GM20431 (cell line): Measurements from ENCODE around the gene ESPN.

ENCODE experiments used
- in situ Hi-C: fragments of 300-500 bp; cut with MseI, MboI; formaldehyde crosslinking; loops from one replicate; pipeline ENCODE4 v1.15.0; 2020; ENCODE audit warnings: low sequenced_read_pairs; ENCODE audit not compliant: unreplicated experiment

ESPN gene

GRCh38 chr1:6473156-6473555, 48.6 kb downstream of the ESPN start:
- in situ Hi-C loops: no loop called here

- in situ Hi-C loops: no loop called here
Measured at GRCh38 chr1:6473974-6474814, 49.6 kb downstream of the ESPN start.

DNA sequence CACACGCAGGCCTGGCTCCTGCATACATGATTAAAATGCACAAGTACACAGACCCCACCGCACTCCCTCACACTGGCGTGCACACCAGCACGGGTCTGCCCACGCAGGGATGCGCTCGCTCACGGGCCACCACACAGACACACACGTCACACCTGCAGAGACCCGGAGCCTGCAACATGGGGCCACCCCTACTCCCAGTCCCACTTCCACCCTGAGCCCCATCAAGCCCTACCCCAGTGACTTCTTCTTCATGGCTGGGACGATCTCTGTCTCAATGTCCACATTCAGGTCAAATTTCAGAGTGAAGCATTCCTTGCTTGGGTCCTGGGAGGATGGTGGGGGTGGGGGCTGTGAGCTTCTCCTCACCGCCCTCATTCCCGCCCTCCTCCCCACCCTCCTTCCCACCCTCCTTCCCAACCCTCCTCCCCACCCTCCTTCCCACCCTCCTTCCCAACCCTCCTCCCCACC, 50.3 kb downstream of the ESPN start:
- in situ Hi-C loops: no loop called here

GRCh38 chr1:6475381-6476133, 51.0 kb downstream of the ESPN start:
- in situ Hi-C loops: no loop called here

DNA sequence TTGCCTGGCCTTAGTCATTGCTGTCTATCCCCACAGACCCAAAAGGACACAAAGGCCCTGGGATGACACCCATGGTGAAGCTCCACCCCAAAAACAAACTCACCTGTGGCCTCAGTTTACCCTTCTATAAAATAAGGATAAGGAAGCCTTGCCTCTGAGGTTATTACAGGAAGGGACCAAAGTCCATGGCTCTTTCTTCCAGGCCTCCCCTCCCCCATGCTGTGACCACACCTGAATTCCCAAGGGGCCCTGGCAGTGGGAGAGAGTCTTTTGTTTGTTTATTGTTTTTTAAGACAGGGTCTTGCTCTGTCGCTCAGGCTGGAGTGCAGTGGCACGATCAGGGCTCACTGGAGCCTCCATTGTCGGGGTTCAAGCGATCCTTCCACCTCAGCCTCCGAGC, 51.9 kb downstream of the ESPN start:
- in situ Hi-C loops: no loop called here

DNA sequence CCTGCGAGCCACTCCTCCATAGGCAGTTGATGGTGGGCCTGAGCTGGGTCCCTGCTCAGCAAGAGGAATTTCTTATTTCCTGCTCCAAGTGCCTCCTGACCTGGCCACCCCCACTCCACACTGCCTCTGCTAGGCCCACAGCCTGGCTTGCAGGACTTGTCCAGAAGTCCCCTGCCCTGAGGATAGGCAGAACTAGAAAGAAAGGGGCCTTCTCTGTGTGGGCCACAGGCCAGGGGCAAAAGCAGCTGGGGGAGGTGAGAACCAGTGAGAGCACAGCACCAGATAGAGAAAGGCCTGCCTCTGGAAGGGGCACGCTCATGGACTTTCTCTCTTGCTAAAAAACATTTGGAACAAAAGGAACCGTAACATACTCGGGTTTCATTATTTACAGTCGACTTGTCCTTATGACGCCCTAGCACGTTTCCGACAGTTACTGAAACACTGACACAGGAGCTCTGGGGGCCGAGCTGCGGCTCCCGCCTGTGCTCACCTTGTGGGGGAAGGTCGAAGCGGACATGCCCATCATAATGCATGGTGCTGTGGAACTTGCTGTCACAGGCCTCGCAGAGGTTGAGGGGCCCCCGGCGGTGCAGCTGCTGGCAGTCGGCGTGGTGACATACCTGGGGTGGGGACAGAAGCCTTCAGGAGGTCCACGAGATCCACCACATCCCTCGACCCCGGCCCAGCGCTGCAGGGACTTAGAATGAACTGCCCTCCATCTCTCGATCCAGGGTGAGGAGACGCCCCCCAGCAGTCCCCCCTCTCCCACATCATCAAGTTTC, 52.7 kb downstream of the ESPN start:
- in situ Hi-C loops: no loop called here

- in situ Hi-C loops: no loop called here
Measured at GRCh38 chr1:6481820-6482219, 57.2 kb downstream of the ESPN start.

DNA sequence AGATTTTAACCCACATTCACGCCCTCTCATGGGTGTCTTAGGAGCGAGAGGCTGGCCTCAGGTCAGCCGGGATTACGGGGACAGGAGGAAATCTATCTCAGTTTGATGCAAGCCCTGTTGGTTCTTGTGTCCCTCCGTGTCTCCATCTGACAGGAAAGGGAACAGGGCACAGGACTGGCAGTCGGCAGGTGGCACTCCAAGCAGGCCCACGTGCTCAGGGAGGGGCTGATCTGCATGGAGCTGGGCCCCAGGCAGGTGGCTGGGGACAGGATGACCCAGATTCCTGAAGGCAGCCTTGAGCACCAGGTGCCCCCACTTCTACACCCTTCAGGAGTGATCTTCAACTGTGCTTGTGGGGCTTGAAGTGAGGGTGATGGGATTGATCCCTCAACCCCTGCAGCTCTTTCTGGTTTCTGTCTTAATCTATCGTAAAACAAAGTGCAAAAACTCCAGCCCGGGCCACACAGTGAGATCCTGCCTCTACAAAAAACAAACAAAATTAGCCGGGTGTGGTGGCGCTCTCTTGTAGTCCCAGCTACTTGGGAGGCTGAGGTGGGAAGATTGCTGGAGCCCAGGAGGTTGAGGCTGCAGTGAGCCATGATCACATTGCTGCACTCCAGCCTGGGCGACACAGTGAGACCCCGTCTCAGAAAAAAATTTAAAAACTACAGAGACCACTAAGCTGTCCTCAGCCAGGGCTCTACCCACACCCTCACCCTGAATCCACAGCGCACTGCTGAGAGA, 58.6 kb downstream of the ESPN start:
- in situ Hi-C loops: no loop called here

- in situ Hi-C loops: no loop called here
Measured at GRCh38 chr1:6483761-6484117, 59.2 kb downstream of the ESPN start.

GRCh38 chr1:6484826-6485167, 60.2 kb downstream of the ESPN start:
- in situ Hi-C loops: no loop called here

- in situ Hi-C loops: no loop called here
Measured at GRCh38 chr1:6485168-6486101, 60.9 kb downstream of the ESPN start.

DNA sequence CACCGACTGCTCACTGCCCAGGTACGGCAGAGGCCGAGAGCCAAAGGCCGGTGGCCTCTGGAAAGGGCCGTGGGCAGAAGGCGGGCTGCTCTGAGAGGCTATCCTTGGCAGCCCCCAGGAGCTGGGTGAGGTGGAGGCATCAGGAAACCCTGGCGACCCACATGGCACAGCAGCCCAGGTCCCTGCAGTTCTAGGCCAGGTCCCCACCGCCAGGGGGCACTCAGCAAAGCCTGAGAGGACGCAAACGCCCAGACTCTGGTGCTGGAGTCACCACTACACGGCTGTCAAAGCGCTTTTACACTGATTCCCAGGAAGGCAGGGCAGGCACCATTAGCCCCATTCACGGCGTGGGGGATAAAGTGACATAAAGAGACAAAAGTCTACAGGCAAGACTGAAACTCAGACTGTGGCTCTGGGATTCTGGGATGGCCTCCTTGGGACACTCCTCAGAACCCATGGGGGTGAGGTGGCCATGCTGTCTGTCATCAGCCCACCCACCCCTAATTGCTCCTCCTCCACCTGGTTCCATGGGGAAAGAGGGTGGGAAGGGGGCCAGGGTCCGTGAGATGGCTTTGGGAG, 61.9 kb downstream of the ESPN start:
- in situ Hi-C loops: no loop called here

GRCh38 chr1:6487804-6488484, 63.4 kb downstream of the ESPN start:
- in situ Hi-C loops: no loop called here

GRCh38 chr1:6488602-6489382, 64.2 kb downstream of the ESPN start:
- in situ Hi-C loops: no loop called here

DNA sequence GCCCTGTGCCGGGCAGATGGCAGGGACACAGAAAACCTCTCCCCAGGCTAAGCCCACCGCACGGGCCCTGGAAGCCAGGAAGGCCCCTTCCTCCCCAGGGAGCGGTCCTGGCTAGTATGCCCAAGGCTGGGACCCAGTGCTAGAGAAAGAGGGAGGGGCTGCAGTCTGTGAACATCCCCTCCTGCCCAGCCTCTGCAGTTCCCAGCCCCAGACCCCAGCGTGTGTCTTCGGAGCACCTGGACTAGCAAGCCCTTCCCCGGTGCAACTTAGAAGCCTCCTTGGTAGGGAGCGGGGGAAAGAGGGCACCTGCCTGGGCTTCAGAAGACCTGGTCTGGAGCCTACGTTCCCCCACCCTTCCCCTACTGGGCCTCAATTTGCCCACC, 64.8 kb downstream of the ESPN start:
- in situ Hi-C loops: no loop called here

DNA sequence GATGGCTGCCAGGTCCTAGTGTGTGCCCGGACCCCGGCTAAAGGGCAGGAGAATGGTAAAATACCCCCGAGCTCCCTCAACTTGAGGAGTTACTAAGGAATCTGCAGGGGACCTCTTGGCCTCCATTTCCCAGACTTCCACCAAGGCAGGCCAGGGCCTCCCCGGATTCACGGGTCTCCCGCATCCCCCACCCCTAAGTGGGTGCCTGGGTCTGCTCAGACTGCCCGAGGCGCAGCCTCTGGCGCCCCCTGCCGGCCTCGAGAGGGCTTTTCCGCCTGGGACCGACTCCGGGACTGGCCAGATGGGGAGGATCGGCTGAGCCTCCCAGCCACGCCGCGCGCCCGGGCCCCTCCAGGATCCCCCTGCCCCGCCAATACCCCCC, 65.2 kb downstream of the ESPN start:
- in situ Hi-C loops: no loop called here
